ENCODE results near the gene TOM1. TPM values are rescaled to one million over a fixed set of nuclear protein-coding genes. Genes with fewer than 3 reads are reported as not detected.

Gene TOM1
- total and polyA plus RNA-seq, 10 of the 15 experiments (the other 5 are each of a cell fraction or from before 2014, with no cell fraction given): 2.2 to 64.6 (median 40.3) TPM

DNA sequence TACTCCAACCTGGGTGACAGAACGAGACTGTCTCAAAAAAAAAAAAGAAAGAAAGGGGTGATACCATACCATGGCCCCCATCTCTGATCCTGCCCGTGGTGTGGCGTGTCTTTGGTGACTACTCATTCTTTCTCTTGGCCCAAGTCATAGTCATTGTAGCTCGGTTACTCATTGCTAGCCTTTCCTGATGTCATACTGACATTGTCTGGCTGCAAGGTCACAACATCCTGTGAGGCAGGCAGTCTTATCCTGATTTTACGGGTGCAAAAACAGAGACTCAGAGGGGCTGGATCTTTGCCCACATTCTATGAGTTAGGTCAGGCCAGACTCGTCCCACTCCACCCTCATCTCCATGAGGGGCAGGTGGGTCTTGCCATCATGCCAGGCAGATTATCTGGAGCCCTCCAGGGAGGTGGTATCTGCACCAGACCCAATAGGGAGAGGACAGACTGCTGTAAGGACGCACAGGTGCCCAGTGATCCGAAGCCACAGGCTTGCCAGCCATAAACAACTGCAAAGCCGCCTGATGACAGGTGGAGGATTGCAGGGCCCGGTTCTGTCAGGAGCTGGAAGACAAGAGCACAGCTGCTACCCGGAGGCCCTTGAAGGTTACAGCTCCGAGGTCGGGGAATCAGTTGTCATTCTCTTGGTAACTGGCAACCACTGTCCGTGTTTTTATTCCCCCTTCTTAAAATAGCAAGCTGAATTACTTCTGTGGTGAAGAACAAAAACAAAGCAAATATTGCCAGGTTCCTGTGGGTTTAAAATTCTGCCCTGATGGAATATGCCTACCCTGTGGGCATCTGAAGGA lies 13.8 kb downstream of the TOM1 start (continued):
- TF ChIP-seq ESRRA (IDR thresholded peaks at IDR 0.05; ENCODE audit: low read length): no peak
- no peak for TF ChIP-seq BMI1 (IDR thresholded peaks at IDR 0.05; ENCODE audit: borderline replicate concordance)
- TF ChIP-seq CREM (IDR thresholded peaks at IDR 0.05; ENCODE audit: low read depth): peak; percentile 95
- no peak for TF ChIP-seq ZNF274 (IDR thresholded peaks at IDR 0.05; ENCODE audit: insufficient read depth, insufficient read length)
- no peak for TF ChIP-seq ZNF622 (IDR thresholded peaks at IDR 0.05)
- TF ChIP-seq, protein P1, sequence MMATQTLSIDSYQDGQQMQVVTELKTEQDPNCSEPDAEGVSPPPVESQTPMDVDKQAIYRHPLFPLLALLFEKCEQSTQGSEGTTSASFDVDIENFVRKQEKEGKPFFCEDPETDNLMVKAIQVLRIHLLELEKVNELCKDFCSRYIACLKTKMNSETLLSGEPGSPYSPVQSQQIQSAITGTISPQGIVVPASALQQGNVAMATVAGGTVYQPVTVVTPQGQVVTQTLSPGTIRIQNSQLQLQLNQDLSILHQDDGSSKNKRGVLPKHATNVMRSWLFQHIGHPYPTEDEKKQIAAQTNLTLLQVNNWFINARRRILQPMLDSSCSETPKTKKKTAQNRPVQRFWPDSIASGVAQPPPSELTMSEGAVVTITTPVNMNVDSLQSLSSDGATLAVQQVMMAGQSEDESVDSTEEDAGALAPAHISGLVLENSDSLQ (IDR thresholded peaks at IDR 0.05): no peak
- no peak for TF ChIP-seq RCOR1 (conservative IDR thresholded peaks at IDR 0.05; ENCODE audit: low read depth, low read length)
- no peak for TF ChIP-seq ZBTB40 (IDR thresholded peaks at IDR 0.05; ENCODE audit: borderline replicate concordance)
- TF ChIP-seq ATF7 (IDR thresholded peaks at IDR 0.05; ENCODE audit: low read depth): no peak
- no peak for TF ChIP-seq YY1 (IDR thresholded peaks at IDR 0.05; ENCODE audit: low read depth, low read length)
- TF ChIP-seq PML (IDR thresholded peaks at IDR 0.05; ENCODE audit: low read length): no peak
- TF ChIP-seq MYB (IDR thresholded peaks at IDR 0.05; ENCODE audit: borderline replicate concordance, low read depth, low read length): no peak
- TF ChIP-seq, protein P2, sequence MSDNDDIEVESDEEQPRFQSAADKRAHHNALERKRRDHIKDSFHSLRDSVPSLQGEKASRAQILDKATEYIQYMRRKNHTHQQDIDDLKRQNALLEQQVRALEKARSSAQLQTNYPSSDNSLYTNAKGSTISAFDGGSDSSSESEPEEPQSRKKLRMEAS (IDR thresholded peaks at IDR 0.05; ENCODE audit: low read depth, low read length): no peak
- no peak for TF ChIP-seq HSF1 (IDR thresholded peaks at IDR 0.05; ENCODE audit: low read depth, low read length)
- no peak for TF ChIP-seq MXI1 (IDR thresholded peaks at IDR 0.05; ENCODE audit: low read depth, low read length)
- TF ChIP-seq, protein P3, sequence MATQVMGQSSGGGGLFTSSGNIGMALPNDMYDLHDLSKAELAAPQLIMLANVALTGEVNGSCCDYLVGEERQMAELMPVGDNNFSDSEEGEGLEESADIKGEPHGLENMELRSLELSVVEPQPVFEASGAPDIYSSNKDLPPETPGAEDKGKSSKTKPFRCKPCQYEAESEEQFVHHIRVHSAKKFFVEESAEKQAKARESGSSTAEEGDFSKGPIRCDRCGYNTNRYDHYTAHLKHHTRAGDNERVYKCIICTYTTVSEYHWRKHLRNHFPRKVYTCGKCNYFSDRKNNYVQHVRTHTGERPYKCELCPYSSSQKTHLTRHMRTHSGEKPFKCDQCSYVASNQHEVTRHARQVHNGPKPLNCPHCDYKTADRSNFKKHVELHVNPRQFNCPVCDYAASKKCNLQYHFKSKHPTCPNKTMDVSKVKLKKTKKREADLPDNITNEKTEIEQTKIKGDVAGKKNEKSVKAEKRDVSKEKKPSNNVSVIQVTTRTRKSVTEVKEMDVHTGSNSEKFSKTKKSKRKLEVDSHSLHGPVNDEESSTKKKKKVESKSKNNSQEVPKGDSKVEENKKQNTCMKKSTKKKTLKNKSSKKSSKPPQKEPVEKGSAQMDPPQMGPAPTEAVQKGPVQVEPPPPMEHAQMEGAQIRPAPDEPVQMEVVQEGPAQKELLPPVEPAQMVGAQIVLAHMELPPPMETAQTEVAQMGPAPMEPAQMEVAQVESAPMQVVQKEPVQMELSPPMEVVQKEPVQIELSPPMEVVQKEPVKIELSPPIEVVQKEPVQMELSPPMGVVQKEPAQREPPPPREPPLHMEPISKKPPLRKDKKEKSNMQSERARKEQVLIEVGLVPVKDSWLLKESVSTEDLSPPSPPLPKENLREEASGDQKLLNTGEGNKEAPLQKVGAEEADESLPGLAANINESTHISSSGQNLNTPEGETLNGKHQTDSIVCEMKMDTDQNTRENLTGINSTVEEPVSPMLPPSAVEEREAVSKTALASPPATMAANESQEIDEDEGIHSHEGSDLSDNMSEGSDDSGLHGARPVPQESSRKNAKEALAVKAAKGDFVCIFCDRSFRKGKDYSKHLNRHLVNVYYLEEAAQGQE (IDR thresholded peaks at IDR 0.05; ENCODE audit: low read depth, low read length): no peak
- no peak for TF ChIP-seq NFYA (IDR thresholded peaks at IDR 0.05; ENCODE audit: borderline replicate concordance, low read depth, low read length)
- no peak for TF ChIP-seq FOS (IDR thresholded peaks at IDR 0.05; ENCODE audit: borderline replicate concordance, extremely low read depth, insufficient read length)

Measured in GM12878 (cell line).